Liver (tissue), 3 donors: Measurements from ENCODE around the gene DCTPP1.

Experiments used
- CTCF ChIP-seq: fragments of 150-350 bp; IDR thresholded peaks from 2 replicates; pipeline ENCODE4 v1.5.1; 2017; ENCODE audit warnings: improper control_type of control experiment, low read depth, low read length; ENCODE audit not compliant: missing input control
- EGR1 ChIP-seq, 2 donors: IDR thresholded peaks; 2 replicates each; pipeline ENCODE4 v1.6.1; 2016 to 2018; ENCODE audit warnings: antibody characterized with exemption in 2 of 2, low read depth in 2 of 2
- ZBTB33 ChIP-seq: IDR thresholded peaks from 2 replicates; pipeline ENCODE4 v1.6.1; 2016; ENCODE audit warnings: antibody characterized with exemption
- donor health status: healthy.
- donor health status: healthy.

GRCh38 chr16:30434852-30435251 lies 5.0 kb upstream of the DCTPP1 start:
- TF ChIP-seq CTCF (no peak), EGR1 (IDR thresholded peaks at IDR 0.05; ENCODE audit: low read depth in 2 of 2) (no peak), ZBTB33 (no peak)
